Stimulated activated naive CD8-positive, alpha-beta T cell treated with anti-CD3 and anti-CD28 coated beads, Interleukin-15, Interleukin-2, amounts not matched to agents 100 ng/mL and 50 ng/mL, for 24 hours (primary cell): ENCODE data around the gene SLC52A1.
"Not testable (repeated sequence)": the region's sequence is repeated elsewhere in the genome, so short reads cannot be mapped to it uniquely, and the experiment has no call there.

Source experiments
- H3K27ac Mint-ChIP-seq: one replicate; pipeline ENCODE4 v1.8.0; 2021; ENCODE audit warnings: mild to moderate bottlenecking, mixed read lengths
- H3K27me3 Mint-ChIP-seq: one replicate; pipeline ENCODE4 v1.8.0; 2021; ENCODE audit warnings: mixed read lengths
- H3K36me3 Mint-ChIP-seq: one replicate; pipeline ENCODE4 v1.8.0; 2021; ENCODE audit warnings: low read depth, mixed read lengths
- H3K4me1 Mint-ChIP-seq: one replicate; pipeline ENCODE4 v1.8.0; 2021; ENCODE audit warnings: low read depth, mixed read lengths
- H3K4me3 Mint-ChIP-seq: one replicate; pipeline ENCODE4 v1.8.0; 2021; ENCODE audit warnings: mild to moderate bottlenecking, mixed read lengths
- H3K9me3 Mint-ChIP-seq: one replicate; pipeline ENCODE4 v1.8.0; 2021; ENCODE audit warnings: mixed read lengths

Gene SLC52A1

DNA sequence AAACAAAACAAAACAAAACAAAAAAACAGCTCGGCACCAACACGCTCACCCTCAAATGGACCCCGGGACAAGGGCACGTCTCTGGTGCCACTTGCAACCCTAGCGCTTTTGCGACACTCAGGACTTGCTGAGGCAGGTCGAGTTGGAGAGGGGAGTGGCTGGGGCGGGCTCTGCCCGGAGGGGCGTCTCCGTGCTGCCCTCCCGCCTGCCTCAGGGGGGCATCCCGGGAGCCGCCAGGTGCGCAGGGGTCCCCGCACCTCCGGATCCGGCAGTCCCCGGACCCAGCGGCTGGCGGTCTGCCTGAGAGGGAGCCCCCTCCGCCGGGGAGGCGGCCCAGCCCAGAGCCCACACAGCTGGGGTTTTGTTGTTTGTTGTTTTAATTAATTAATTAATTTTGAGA is at the start of gene SLC52A1:
TSS of gene SLC52A1 (minus strand) at position 112 of the 400 bp plus-strand sequence. CDS start 820 bp downstream, outside the sequence.
- Mint-ChIP-seq H3K27ac (no peak within 1 kb of the TSS), H3K4me1 (peaks cover 18% of the 10 kb centered on the region), H3K27me3 (peaks cover 3% of the 10 kb centered on the region), H3K36me3 (no peaks in the 10 kb centered on the region), H3K4me3 (no peak within 1 kb of the TSS), H3K9me3 (no peaks in the 10 kb centered on the region)

DNA sequence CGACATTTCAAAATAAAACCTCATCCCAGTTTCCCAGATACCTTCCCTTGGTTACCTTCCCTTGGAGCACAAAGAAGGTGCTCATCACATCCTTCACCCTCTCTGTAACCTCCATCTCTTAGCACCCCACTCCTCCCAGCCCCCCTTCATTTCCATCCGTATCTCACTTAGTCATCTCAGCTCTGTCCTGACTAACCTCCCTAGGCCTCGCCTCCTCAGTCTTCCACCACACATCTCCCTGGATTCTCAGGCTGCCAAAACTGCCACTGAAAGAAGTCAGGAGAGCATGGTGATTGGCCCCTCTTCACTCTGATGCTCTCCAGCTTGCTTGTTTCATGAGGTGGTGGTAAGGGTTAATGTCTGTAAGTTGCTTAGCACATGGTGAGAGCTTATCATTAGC is 45.4 kb upstream of the SLC52A1 start:
- H3K27ac Mint-ChIP-seq = no peak overlapping the region
- no peaks in the 10 kb centered on the region for H3K27me3 Mint-ChIP-seq
- no peak overlapping the region for H3K4me3 Mint-ChIP-seq
- peaks cover 42% of the 10 kb centered on the region for H3K36me3 Mint-ChIP-seq
- peaks cover 28% of the 10 kb centered on the region for H3K9me3 Mint-ChIP-seq
- peaks cover 30% of the 10 kb centered on the region for H3K4me1 Mint-ChIP-seq

- Mint-ChIP-seq H3K36me3 (peaks cover 26% of the 10 kb centered on the region), H3K4me1 (peaks cover 26% of the 10 kb centered on the region)
Observed at GRCh38 chr17:5078106-5079028, 43.1 kb upstream of the SLC52A1 start, which contains the start of gene ZFP3. TSS of gene ZFP3 (plus strand) at chr17:5078467. CDS start at chr17:5091505, 13,038 bp downstream.

DNA sequence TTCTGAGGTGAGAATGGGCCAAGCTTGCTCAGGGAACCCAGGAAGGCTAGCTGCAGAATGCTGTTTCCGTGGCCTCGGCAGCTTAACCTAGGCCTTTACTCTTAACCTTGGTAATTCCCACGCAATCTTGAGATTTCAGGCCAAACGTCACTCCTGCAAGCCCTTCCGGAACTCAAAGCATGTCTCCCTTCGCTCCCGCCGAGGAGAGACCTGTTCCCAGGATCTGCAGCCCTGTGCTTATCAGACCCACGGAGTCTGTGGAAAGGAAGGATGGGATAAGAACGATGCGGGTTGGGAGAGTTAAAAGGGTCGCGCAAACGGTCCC is 42.5 kb upstream of the SLC52A1 start:
- peaks cover 23% of the 10 kb centered on the region for H3K4me1 Mint-ChIP-seq
- peaks cover 22% of the 10 kb centered on the region for H3K36me3 Mint-ChIP-seq
- no peaks in the 10 kb centered on the region for H3K27me3 Mint-ChIP-seq
- peak overlapping the region; percentile 85 for H3K4me3 Mint-ChIP-seq
- H3K27ac Mint-ChIP-seq = peak overlapping the region; percentile 90
- H3K9me3 Mint-ChIP-seq = peaks cover 11% of the 10 kb centered on the region

More at GRCh38 chr17:5078106-5079028, 43.1 kb upstream of the SLC52A1 start, which contains the start of gene ZFP3:
- no peaks in the 10 kb centered on the region for H3K27me3 Mint-ChIP-seq
- H3K4me3 Mint-ChIP-seq = peak within 1 kb of the TSS; percentile 85
- peaks cover 15% of the 10 kb centered on the region for H3K9me3 Mint-ChIP-seq
- peak within 1 kb of the TSS; percentile 90 for H3K27ac Mint-ChIP-seq

- H3K36me3 Mint-ChIP-seq = peaks cover 17% of the 10 kb centered on the region
- peak overlapping the region; percentile 85 for H3K4me3 Mint-ChIP-seq
- peaks cover 22% of the 10 kb centered on the region for H3K4me1 Mint-ChIP-seq
- not testable (repeated sequence) for H3K27me3 Mint-ChIP-seq, H3K27ac Mint-ChIP-seq, H3K9me3 Mint-ChIP-seq
Observed at GRCh38 chr17:5077275-5077674, 42.0 kb upstream of the SLC52A1 start.

DNA sequence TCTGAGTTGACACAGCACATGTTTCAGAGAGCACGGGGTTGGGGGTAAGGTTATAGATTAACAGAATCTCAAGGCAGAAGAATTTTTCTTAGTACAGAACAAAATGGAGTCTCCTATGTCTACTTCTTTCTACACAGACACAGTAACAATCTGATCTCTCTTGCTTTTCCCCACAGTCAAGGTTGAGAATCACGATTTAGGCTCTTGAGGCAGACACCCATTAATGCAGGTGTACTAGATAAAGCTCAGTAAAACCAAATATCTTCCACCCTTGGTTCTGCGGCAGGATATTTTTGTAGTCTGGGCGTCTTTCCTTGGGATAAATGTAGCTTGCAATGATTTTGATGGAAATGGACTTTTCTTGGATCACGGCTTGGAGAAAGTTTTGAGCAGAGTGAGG is 40.2 kb upstream of the SLC52A1 start:
- H3K36me3 Mint-ChIP-seq = peaks cover 13% of the 10 kb centered on the region
- not testable (repeated sequence) for H3K9me3 Mint-ChIP-seq, H3K27ac Mint-ChIP-seq, H3K27me3 Mint-ChIP-seq, H3K4me3 Mint-ChIP-seq
- peaks cover 22% of the 10 kb centered on the region for H3K4me1 Mint-ChIP-seq

DNA sequence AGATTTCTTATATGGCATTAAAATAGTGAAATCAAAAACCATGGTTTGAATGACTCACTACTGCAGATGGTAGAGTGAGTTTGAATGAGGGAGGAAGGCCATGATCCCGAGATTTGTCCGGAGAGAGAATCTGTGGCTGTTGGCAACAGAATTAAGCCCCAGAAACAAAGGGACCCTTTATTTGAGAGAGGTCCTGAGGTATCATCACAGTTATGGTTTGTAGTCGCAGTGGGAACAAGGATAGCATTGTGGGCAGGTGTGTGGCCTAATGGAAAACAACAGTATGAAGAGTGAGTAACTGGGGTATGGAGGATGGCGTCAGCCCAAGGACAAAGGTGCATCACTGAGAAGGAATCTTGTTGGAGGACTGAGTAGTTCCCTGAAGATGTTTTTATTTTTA is 34.5 kb upstream of the SLC52A1 start:
- Mint-ChIP-seq H3K36me3 (no peaks in the 10 kb centered on the region), H3K9me3 (no peaks in the 10 kb centered on the region), H3K4me1 (no peaks in the 10 kb centered on the region), H3K27ac (no peak overlapping the region), H3K4me3 (no peak overlapping the region), H3K27me3 (no peaks in the 10 kb centered on the region)

DNA sequence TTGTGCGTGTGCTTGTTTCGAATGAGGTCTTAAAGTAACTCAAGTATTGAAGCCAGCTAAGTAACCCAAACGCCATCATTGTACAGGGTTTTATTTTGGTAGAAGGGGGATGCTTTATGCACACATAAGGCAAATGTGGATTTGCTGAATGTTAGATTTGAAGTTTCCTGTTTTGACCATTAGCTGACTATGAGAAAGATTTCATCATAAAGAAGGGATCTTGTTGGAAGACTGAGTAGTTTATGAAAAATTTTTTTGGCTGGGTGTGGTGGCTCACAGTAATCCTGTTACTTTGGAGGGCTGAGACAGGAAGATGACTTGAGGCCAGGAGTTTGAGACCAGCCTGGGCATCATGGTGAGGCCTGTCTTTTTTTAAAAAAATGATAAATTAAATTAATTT is 33.0 kb upstream of the SLC52A1 start:
- H3K4me3 Mint-ChIP-seq = no peak overlapping the region
- H3K36me3 Mint-ChIP-seq = no peaks in the 10 kb centered on the region
- no peaks in the 10 kb centered on the region for H3K9me3 Mint-ChIP-seq
- H3K27me3 Mint-ChIP-seq = no peaks in the 10 kb centered on the region
- no peak overlapping the region for H3K27ac Mint-ChIP-seq
- no peaks in the 10 kb centered on the region for H3K4me1 Mint-ChIP-seq

- Mint-ChIP-seq H3K36me3 (no peaks in the 10 kb centered on the region), H3K9me3 (no peaks in the 10 kb centered on the region), H3K4me3 (no peak overlapping the region), H3K27ac (no peak overlapping the region), H3K4me1 (no peaks in the 10 kb centered on the region), H3K27me3 (no peaks in the 10 kb centered on the region)
Observed at GRCh38 chr17:5065227-5065744, 30.1 kb upstream of the SLC52A1 start.

DNA sequence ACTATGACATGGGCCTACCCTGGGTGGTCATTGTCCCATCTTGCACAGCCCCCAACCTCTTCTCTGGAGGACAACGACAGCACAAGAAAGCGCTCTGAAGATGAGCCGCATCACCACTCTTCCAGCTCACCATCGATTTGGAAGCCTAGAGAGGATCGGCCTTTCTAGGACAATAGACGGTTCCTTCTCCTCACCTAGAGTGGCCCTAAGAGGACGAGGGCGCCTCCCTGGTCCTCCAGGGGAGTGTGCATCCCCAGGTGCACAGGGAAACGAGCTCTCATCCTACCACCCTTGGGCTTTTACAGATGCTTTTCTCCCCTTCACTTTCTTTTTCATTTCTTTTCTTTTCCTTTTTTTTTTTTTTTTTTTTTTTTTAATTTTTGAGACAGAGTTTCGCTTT is 20.3 kb upstream of the SLC52A1 start:
- Mint-ChIP-seq H3K27ac (no peak overlapping the region), H3K4me1 (no peaks in the 10 kb centered on the region), H3K36me3 (no peaks in the 10 kb centered on the region), H3K9me3 (no peaks in the 10 kb centered on the region), H3K4me3 (no peak overlapping the region), H3K27me3 (no peaks in the 10 kb centered on the region)

GRCh38 chr17:5050278-5050677 is 15.1 kb upstream of the SLC52A1 start:
- no peak overlapping the region for H3K27ac Mint-ChIP-seq
- no peak overlapping the region for H3K4me3 Mint-ChIP-seq
- no peaks in the 10 kb centered on the region for H3K9me3 Mint-ChIP-seq
- peaks cover 28% of the 10 kb centered on the region for H3K4me1 Mint-ChIP-seq
- no peaks in the 10 kb centered on the region for H3K36me3 Mint-ChIP-seq
- H3K27me3 Mint-ChIP-seq = no peaks in the 10 kb centered on the region

DNA sequence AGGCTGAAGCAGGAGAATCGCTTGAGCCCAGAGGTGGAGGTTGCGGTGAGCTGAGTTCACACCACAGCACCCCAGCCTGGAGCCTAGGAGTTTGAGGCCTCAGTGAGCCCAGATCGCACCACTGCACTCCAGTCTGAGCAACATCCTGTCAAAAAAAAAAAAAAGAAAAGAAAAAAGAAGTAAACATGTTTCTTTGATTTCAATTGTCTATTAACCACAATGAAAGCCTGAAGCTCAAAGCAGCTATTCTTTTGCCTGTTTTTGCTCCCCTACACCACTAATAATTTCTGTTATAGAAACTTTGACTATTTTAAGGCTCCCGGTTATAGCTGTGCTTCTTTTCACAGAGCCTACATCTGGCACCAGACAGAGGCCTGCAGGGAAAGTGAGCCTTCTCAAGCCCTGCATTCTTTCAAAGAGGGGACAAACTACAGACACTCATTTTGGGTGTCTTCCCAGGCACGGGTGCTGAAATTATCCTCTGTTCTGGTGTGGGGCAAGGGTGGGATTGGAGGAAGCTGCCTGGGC is 14.2 kb upstream of the SLC52A1 start:
- peak overlapping the region; percentile 41 for H3K27ac Mint-ChIP-seq
- H3K9me3 Mint-ChIP-seq = no peaks in the 10 kb centered on the region
- no peaks in the 10 kb centered on the region for H3K27me3 Mint-ChIP-seq
- H3K36me3 Mint-ChIP-seq = no peaks in the 10 kb centered on the region
- no peak overlapping the region for H3K4me3 Mint-ChIP-seq
- H3K4me1 Mint-ChIP-seq = peaks cover 28% of the 10 kb centered on the region

GRCh38 chr17:5047446-5047845 is 12.2 kb upstream of the SLC52A1 start:
- H3K4me3 Mint-ChIP-seq = no peak overlapping the region

DNA sequence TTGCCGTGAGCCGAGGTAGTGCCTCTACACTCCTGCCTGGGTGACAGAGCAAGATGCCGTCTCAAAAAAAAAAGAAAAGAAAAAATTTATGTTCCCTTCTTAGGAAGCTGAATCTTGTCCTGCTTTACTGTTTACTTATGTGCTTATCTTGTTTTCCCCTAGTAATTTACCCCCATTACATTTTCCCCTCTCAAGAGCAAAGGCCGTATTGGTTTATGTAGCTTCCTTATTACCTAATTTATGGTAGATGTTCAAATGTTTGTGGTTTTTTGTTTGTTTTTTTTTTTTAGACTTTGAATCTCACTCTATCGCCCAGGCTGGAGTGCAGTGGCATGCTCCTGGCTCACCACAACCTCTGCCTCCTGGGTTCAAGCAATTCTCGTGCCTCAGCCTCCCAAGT is 10.3 kb upstream of the SLC52A1 start:
- H3K27me3 Mint-ChIP-seq = no peaks in the 10 kb centered on the region
- no peak overlapping the region for H3K4me3 Mint-ChIP-seq
- H3K9me3 Mint-ChIP-seq = no peaks in the 10 kb centered on the region
- H3K36me3 Mint-ChIP-seq = no peaks in the 10 kb centered on the region
- H3K4me1 Mint-ChIP-seq = peaks cover 41% of the 10 kb centered on the region
- no peak overlapping the region for H3K27ac Mint-ChIP-seq

More at GRCh38 chr17:5047446-5047845, 12.2 kb upstream of the SLC52A1 start:
- peaks cover 35% of the 10 kb centered on the region for H3K4me1 Mint-ChIP-seq
- H3K27ac Mint-ChIP-seq = no peak overlapping the region
- H3K9me3 Mint-ChIP-seq = no peaks in the 10 kb centered on the region
- no peaks in the 10 kb centered on the region for H3K36me3 Mint-ChIP-seq
- H3K27me3 Mint-ChIP-seq = no peaks in the 10 kb centered on the region

DNA sequence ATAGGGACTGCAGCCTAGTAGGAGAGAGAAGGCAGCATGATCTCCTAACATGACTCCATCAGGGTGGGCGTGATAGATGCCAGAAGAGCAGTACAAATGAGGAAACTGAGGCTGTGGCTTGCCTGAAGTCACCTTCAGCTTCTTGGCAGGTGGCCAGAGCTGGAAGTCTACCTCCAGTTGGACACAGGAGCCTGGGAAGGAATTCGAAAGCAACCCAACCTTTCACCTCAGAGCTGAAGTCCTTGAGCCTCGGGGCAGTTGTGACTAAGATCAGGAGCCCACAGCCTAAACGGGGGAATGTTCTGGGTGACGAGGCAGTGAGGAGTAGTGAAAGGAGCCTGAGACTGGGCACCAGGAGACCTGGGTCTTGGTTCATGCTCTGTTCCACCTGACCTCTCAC is 9.4 kb upstream of the SLC52A1 start:
- Mint-ChIP-seq H3K36me3 (no peaks in the 10 kb centered on the region), H3K27me3 (no peaks in the 10 kb centered on the region), H3K4me1 (peaks cover 38% of the 10 kb centered on the region), H3K4me3 (no peak overlapping the region), H3K9me3 (no peaks in the 10 kb centered on the region), H3K27ac (no peak overlapping the region)
